GM20000 (cell line): Measurements from ENCODE around the gene HECTD2.
"Not testable (repeated sequence)": the region's sequence is repeated elsewhere in the genome, so short reads cannot be mapped to it uniquely, and the experiment has no call there.

Experiments
- DNase-seq: peaks from one replicate; pipeline ENCODE4 v3.0.0; 2012; ENCODE audit warnings: low spot score
- CTCF ChIP-seq: IDR thresholded peaks from 2 replicates; pipeline ENCODE4 v1.5.1; 2012; ENCODE audit warnings: mild to moderate bottlenecking, control low read depth; ENCODE audit errors: extremely low read depth, missing control alignments

Gene HECTD2

GRCh38 chr10:91434041-91434440 lies 23.9 kb downstream of the HECTD2 start:
- no peak for DNase-seq
- no peak for TF ChIP-seq CTCF

GRCh38 chr10:91435241-91435640 lies 25.1 kb downstream of the HECTD2 start:
- no peak for DNase-seq
- TF ChIP-seq CTCF = no peak

- not testable (repeated sequence) for DNase-seq
Measured at GRCh38 chr10:91438228-91438627, 28.1 kb downstream of the HECTD2 start.

- TF ChIP-seq CTCF = no peak
- DNase-seq = no peak
Measured at GRCh38 chr10:91444211-91445182, 34.4 kb downstream of the HECTD2 start.

GRCh38 chr10:91452063-91452462 lies 41.9 kb downstream of the HECTD2 start:
- no peak for TF ChIP-seq CTCF
- DNase-seq = no peak

- no peak for TF ChIP-seq CTCF
- no peak for DNase-seq
Measured at GRCh38 chr10:91453535-91453934, 43.4 kb downstream of the HECTD2 start.

- not testable (repeated sequence) for DNase-seq
Measured at GRCh38 chr10:91455135-91455534, 45.0 kb downstream of the HECTD2 start.

GRCh38 chr10:91460681-91461080 lies 50.5 kb downstream of the HECTD2 start:
- no peak for DNase-seq
- no peak for TF ChIP-seq CTCF
